ENCODE results near the gene GUCY1A2.
"Not testable (repeated sequence)": the region's sequence is repeated elsewhere in the genome, so short reads cannot be mapped to it uniquely, and the experiment has no call there.

The GUCY1A2 gene

GRCh38 chr11:106840947-106841346 lies 177.3 kb downstream of the GUCY1A2 start:
- DNase-seq (ENCODE audit: low read depth in 4 of 4, low spot score in 1 of 4) = no peak

GRCh38 chr11:106840146-106840545 lies 178.1 kb downstream of the GUCY1A2 start:
- DNase-seq (ENCODE audit: low read depth in 4 of 4, low spot score in 1 of 4) = no peak

- no peak for DNase-seq (ENCODE audit: low read depth in 4 of 4, low spot score in 1 of 4)
Measured at GRCh38 chr11:106834567-106834966, 183.7 kb downstream of the GUCY1A2 start.

- DNase-seq (ENCODE audit: low read depth in 4 of 4, low spot score in 1 of 4) = no peak
Measured at GRCh38 chr11:106828976-106829375, 189.3 kb downstream of the GUCY1A2 start.

- no peak for DNase-seq (ENCODE audit: low read depth in 4 of 4, low spot score in 1 of 4)
Measured at GRCh38 chr11:106828576-106828975, 189.7 kb downstream of the GUCY1A2 start.

- DNase-seq (ENCODE audit: low read depth in 4 of 4, low spot score in 1 of 4) = no peak
Measured at GRCh38 chr11:106827687-106828086, 190.6 kb downstream of the GUCY1A2 start.

- not testable (repeated sequence) for DNase-seq (ENCODE audit: low read depth in 4 of 4, low spot score in 1 of 4)
Measured at GRCh38 chr11:106826558-106826957, 191.7 kb downstream of the GUCY1A2 start.

GRCh38 chr11:106821826-106822225 lies 196.4 kb downstream of the GUCY1A2 start:
- DNase-seq (ENCODE audit: low read depth in 4 of 4, low spot score in 1 of 4) = no peak

GRCh38 chr11:106821291-106821690 lies 197.0 kb downstream of the GUCY1A2 start:
- DNase-seq (ENCODE audit: low read depth in 4 of 4, low spot score in 1 of 4) = no peak

- DNase-seq (ENCODE audit: low read depth in 4 of 4, low spot score in 1 of 4) = no peak
Measured at GRCh38 chr11:106818443-106818842, 199.8 kb downstream of the GUCY1A2 start.

- DNase-seq (ENCODE audit: low read depth in 4 of 4, low spot score in 1 of 4) = no peak
Measured at GRCh38 chr11:106815209-106815608, 203.1 kb downstream of the GUCY1A2 start.

GRCh38 chr11:106813806-106814205 lies 204.5 kb downstream of the GUCY1A2 start:
- no peak for DNase-seq (ENCODE audit: low read depth in 4 of 4, low spot score in 1 of 4)

- no peak for DNase-seq (ENCODE audit: low read depth in 4 of 4, low spot score in 1 of 4)
Measured at GRCh38 chr11:106794058-106794457, 224.2 kb downstream of the GUCY1A2 start.

- DNase-seq (ENCODE audit: low read depth in 4 of 4, low spot score in 1 of 4) = no peak
Measured at GRCh38 chr11:106789406-106789805, 228.9 kb downstream of the GUCY1A2 start.

GRCh38 chr11:106787454-106787853 lies 230.8 kb downstream of the GUCY1A2 start:
- no peak for DNase-seq (ENCODE audit: low read depth in 4 of 4, low spot score in 1 of 4)

GRCh38 chr11:106785913-106786650 lies 232.2 kb downstream of the GUCY1A2 start:
- DNase-seq (ENCODE audit: low read depth in 4 of 4, low spot score in 1 of 4) = no peak

- DNase-seq (ENCODE audit: low read depth in 4 of 4, low spot score in 1 of 4) = not testable (repeated sequence)
Measured at GRCh38 chr11:106777302-106777701, 241.0 kb downstream of the GUCY1A2 start.

- DNase-seq (ENCODE audit: low read depth in 4 of 4, low spot score in 1 of 4) = no peak
Measured at GRCh38 chr11:106770489-106771085, 247.7 kb downstream of the GUCY1A2 start.

GRCh38 chr11:106765469-106766258 lies 252.6 kb downstream of the GUCY1A2 start:
- DNase-seq (ENCODE audit: low read depth in 4 of 4, low spot score in 1 of 4) = no peak

GRCh38 chr11:106763501-106763900 lies 254.8 kb downstream of the GUCY1A2 start:
- DNase-seq (ENCODE audit: low read depth in 4 of 4, low spot score in 1 of 4) = no peak

- no peak for DNase-seq (ENCODE audit: low read depth in 4 of 4, low spot score in 1 of 4)
Measured at GRCh38 chr11:106761745-106762144, 256.5 kb downstream of the GUCY1A2 start.

GRCh38 chr11:106761240-106761639 lies 257.0 kb downstream of the GUCY1A2 start:
- DNase-seq (ENCODE audit: low read depth in 4 of 4, low spot score in 1 of 4) = no peak

All from stimulated activated CD4-positive, alpha-beta T cell treated with anti-CD3 and anti-CD28 coated beads, Interleukin-1b, Interleukin-23, amount 100 ng/mL, for 24 hours (primary cell).